ENCODE measurements around the gene PARP12.

PARP12 gene

GRCh38 chr7:140059273-140060242 lies 3.2 kb downstream of the PARP12 start:
- peak; percentile 55 for DNase-seq (ENCODE audit: low read depth)

- no peak for DNase-seq (ENCODE audit: low read depth)
These were observed 4.2 kb downstream of the PARP12 start for GRCh38 chr7:140058517-140058916.

GRCh38 chr7:140057143-140057535 lies 5.6 kb downstream of the PARP12 start:
- no peak for DNase-seq (ENCODE audit: low read depth)

- DNase-seq (ENCODE audit: low read depth): no peak
These were observed 6.2 kb downstream of the PARP12 start for GRCh38 chr7:140056431-140057142.

DNA sequence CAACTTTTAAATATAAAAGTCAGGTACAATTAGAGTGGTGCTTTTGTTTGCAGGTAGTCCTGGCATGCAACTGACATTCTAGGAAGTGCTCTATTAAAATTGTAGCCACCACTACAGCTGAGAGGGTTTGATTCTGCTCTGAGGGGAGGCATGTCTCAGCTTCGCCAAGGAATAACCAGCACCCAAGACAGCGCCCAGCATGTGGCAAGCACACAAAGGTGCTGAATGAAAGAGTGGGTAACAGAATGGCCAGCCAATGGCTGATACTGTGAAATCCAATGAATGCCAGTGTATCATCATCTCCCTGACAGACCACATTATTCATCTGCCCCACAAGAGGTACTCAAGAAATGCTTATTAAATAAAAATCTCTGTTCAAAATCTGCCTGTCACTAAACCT lies 6.9 kb downstream of the PARP12 start:
- DNase-seq (ENCODE audit: low read depth): no peak

GRCh38 chr7:140054751-140055150 lies 8.0 kb downstream of the PARP12 start:
- DNase-seq (ENCODE audit: low read depth): no peak

DNA sequence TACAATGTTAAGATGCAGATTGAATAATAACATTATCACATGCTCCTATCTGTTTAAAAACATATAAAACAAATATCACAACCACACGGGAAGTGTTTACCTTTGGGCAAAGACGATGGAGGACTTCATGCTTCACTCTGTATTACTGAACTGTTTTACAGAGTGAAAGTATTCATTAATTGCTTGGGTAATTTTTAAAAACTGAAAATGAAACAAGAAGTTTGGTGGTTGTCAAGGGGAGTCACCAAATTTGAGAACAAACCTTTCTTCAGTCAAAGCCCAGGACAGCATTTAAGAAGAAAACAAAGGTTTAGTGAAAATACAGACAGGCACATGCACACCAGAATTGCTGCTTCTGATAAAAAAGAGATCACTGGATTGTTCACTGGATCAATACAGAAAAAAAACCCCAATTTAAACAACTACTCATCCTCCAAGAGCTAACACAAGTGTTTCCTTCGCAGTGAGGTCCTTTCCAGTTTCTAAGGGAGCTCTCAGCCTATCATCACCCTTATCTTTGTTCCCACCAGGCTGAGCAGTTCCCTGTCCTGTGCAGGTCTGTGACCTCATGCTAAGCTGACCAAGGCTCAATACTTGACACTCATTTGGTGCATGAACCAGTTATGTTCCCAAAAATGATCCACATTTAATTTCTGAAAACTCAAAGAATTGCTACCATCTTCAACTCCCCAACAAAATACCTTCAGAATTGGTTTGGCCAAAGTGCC lies 8.8 kb downstream of the PARP12 start:
- DNase-seq (ENCODE audit: low read depth): no peak

DNA sequence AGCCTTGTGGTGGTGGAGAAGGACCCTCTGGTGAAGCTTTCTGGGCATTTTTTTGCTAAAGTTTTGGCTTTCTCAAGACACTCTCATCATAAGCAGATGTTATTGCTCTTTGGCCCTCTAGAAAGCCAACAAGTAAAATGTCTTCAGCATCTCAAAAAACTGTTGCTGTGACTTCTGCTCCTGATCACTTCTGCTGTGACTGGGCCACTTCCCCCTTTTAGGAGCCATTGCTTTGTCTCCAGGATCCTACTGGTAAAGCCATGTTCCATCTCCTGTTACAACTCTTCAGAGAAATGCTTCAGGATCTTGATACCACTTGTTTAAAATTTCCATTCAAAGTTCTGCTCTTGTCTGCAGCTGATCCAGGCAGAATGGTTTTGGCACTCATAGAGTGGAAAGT lies 10.9 kb downstream of the PARP12 start:
- DNase-seq (ENCODE audit: low read depth): no peak

DNA sequence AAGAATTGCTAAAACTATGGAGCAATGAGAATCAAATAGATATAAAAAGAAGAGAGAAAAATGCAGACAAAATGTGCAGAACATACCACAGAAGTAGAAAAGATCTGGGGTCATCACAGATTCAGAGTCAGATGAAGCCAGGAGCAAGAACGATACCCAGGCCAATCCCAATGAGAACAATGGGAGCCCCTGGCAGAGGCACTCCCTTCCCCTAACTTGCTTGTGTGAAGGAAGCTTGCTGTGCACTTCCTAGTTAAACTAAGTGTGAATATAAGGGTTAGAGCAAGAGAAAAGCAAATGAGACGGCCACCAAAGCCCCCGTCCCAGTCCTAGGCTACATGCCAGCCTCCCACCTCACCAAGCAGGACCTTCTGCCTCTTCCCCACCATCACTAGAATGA lies 12.7 kb downstream of the PARP12 start:
- DNase-seq (ENCODE audit: low read depth): no peak

DNA sequence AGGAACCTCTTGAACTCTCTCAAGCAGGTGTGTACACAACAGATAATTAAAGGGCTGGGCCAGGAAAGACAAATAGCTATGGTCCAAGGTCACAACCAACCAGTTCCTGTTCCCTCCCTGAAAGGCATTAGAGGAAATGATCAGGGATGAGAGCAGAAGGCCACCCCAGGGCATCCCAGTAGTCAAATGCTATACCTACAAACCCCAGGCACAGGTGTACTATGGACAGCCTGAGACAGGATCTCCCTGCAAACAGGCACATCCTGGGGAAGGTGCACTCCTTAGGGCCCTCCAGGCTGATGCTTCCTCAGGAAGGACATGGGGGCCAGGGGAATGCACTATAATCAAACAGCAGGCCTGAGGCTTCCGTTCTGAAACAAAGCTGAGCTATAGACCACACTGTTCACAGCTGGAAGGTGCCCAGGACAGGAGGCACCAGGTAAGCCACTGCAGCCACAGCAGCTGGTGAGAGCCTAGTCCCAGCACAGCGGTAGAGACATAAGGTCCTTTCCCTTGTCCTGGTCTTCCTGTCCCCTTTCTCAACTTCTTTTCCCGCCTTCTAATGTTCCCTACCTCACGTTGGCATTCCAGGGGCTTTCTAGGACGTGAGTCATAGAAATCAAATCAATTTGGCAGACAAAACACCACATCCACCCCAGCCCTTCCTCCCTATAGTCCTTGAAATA lies 13.3 kb downstream of the PARP12 start:
- no peak for DNase-seq (ENCODE audit: low read depth)

GRCh38 chr7:140048989-140049338 lies 13.8 kb downstream of the PARP12 start:
- no peak for DNase-seq (ENCODE audit: low read depth)

GRCh38 chr7:140048138-140048537 lies 14.6 kb downstream of the PARP12 start:
- no peak for DNase-seq (ENCODE audit: low read depth)

GRCh38 chr7:140047197-140047596 lies 15.6 kb downstream of the PARP12 start:
- no peak for DNase-seq (ENCODE audit: low read depth)

- DNase-seq (ENCODE audit: low read depth): no peak
These were observed 17.1 kb downstream of the PARP12 start for GRCh38 chr7:140045697-140046096.

- no peak for DNase-seq (ENCODE audit: low read depth)
These were observed 18.5 kb downstream of the PARP12 start for GRCh38 chr7:140044251-140044650.

GRCh38 chr7:140042386-140042670 lies 20.4 kb downstream of the PARP12 start:
- no peak for DNase-seq (ENCODE audit: low read depth)

- no peak for DNase-seq (ENCODE audit: low read depth)
These were observed 20.9 kb downstream of the PARP12 start for GRCh38 chr7:140041659-140042385.

- no peak for DNase-seq (ENCODE audit: low read depth)
These were observed 22.9 kb downstream of the PARP12 start for GRCh38 chr7:140039896-140040295.

DNA sequence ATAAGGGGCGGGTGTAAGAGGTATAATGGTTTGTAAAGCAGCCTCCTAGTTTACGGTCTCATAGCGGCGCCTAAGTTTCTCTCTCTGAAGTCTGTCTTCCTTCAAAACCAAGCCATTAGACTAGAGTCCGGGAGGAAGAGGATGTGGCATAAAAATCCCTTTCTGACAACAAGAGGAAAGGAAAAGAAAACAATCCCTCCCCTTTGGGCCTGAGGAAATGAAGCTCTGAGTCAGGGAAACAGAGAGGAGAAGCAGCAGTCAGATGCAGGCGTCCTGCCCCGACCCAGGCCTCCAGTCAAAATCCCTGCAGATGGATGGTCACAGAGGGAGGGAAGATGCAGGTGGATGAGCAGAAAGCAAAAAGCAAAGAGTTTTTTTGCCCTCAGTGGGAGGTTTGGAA lies 23.7 kb downstream of the PARP12 start:
- no peak for DNase-seq (ENCODE audit: low read depth)

GRCh38 chr7:140036224-140036962 lies 26.4 kb downstream of the PARP12 start:
- no peak for DNase-seq (ENCODE audit: low read depth)

Data from GM04503 (cell line).